ENCODE data around the gene SORD. TPM values are rescaled to one million over a fixed set of nuclear protein-coding genes. Genes with fewer than 3 reads are reported as not detected.

The SORD gene
- total RNA-seq, 1 donor from 2014 or later, result 54.8 TPM

DNA sequence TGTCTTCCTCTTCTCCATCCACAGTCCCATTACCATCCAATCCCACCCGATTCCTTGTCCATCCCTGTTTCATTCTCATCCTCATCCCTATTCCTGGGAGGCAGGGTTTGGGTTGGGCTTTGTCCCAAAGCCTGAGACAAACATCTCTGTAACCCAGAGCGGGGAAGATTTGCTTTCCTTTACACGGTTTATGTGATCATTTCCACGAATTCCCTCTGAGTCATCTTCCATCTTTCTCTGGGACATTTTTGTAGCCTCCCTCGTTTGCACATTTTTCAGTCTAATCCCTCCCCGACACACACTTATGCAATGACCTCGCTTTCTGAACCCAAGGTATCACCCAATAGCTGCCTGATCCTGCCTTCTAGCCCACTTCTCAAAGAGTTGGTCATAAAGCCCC lies 68.2 kb downstream of the SORD start:
- no peak for DNase-seq (ENCODE audit: low read depth, low spot score)
- no peak overlapping the region for H3K4me3 Mint-ChIP-seq

DNA sequence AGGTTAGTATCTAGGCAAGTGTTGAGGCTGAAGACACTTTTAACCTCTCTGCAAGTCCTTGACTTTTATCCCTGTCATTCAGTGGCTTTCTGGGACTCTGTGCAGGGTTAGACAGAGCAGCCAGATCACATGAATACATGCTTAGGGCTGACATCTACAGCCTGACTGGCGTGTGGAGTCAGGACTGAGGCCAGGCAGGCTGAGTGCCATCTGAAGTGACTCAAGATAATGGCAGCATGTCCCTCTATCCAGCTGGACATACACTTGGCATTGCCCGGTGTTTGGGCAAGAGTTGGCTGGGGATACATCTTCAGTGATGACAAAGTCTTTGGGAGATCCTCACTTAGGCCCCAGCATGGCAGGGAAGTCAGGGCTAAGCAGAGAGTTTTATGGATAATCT lies 68.6 kb downstream of the SORD start:
- Mint-ChIP-seq H3K36me3 (ENCODE audit: low read depth) (no peaks in the 10 kb centered on the region), H3K9me3 (no peaks in the 10 kb centered on the region), H3K4me3 (no peak overlapping the region), H3K4me1 (no peaks in the 10 kb centered on the region), H3K27me3 (ENCODE audit: low read depth) (peaks cover 42% of the 10 kb centered on the region), H3K27ac (ENCODE audit: unreplicated experiment) (no peak overlapping the region)
- TF ChIP-seq, protein P1, sequence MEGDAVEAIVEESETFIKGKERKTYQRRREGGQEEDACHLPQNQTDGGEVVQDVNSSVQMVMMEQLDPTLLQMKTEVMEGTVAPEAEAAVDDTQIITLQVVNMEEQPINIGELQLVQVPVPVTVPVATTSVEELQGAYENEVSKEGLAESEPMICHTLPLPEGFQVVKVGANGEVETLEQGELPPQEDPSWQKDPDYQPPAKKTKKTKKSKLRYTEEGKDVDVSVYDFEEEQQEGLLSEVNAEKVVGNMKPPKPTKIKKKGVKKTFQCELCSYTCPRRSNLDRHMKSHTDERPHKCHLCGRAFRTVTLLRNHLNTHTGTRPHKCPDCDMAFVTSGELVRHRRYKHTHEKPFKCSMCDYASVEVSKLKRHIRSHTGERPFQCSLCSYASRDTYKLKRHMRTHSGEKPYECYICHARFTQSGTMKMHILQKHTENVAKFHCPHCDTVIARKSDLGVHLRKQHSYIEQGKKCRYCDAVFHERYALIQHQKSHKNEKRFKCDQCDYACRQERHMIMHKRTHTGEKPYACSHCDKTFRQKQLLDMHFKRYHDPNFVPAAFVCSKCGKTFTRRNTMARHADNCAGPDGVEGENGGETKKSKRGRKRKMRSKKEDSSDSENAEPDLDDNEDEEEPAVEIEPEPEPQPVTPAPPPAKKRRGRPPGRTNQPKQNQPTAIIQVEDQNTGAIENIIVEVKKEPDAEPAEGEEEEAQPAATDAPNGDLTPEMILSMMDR (conservative IDR thresholded peaks at IDR 0.05), result no peak
- DNase-seq (ENCODE audit: low read depth, low spot score), result no peak

More for the DNA sequence above, 68.2 kb downstream of the SORD start:
- TF ChIP-seq, protein P1 (conservative IDR thresholded peaks at IDR 0.05), result no peak
- H3K27ac Mint-ChIP-seq (ENCODE audit: unreplicated experiment), result no peak overlapping the region
- H3K27me3 Mint-ChIP-seq (ENCODE audit: low read depth), result peaks cover 42% of the 10 kb centered on the region
- H3K36me3 Mint-ChIP-seq (ENCODE audit: low read depth), result no peaks in the 10 kb centered on the region
- H3K4me1 Mint-ChIP-seq, result no peaks in the 10 kb centered on the region
- no peaks in the 10 kb centered on the region for H3K9me3 Mint-ChIP-seq

DNA sequence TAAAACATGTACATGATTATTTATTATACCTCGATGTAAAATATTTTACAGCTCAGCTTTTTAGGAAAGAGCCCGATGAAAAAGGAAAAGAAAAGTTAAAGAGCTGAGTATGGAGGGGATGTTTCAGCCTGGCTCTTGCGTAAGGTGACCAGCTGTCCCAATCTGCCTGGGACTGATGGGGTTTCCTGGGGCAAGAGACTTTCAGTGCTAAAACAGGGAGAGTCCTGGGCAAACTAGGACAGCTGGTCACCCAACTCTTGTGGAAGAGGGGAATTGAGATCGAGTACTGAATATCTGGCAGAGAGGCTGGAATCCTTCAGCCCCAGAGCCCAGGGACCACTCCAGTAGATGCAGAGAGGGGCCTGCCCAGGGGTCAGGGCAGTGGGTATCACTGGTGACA lies 70.0 kb downstream of the SORD start:
- Mint-ChIP-seq H3K27me3 (ENCODE audit: low read depth) (peaks cover 32% of the 10 kb centered on the region), H3K4me1 (no peaks in the 10 kb centered on the region), H3K4me3 (no peak overlapping the region), H3K9me3 (no peaks in the 10 kb centered on the region), H3K27ac (ENCODE audit: unreplicated experiment) (no peak overlapping the region), H3K36me3 (ENCODE audit: low read depth) (no peaks in the 10 kb centered on the region)
- TF ChIP-seq, protein P1 (conservative IDR thresholded peaks at IDR 0.05), result no peak
- DNase-seq (ENCODE audit: low read depth, low spot score), result no peak

DNA sequence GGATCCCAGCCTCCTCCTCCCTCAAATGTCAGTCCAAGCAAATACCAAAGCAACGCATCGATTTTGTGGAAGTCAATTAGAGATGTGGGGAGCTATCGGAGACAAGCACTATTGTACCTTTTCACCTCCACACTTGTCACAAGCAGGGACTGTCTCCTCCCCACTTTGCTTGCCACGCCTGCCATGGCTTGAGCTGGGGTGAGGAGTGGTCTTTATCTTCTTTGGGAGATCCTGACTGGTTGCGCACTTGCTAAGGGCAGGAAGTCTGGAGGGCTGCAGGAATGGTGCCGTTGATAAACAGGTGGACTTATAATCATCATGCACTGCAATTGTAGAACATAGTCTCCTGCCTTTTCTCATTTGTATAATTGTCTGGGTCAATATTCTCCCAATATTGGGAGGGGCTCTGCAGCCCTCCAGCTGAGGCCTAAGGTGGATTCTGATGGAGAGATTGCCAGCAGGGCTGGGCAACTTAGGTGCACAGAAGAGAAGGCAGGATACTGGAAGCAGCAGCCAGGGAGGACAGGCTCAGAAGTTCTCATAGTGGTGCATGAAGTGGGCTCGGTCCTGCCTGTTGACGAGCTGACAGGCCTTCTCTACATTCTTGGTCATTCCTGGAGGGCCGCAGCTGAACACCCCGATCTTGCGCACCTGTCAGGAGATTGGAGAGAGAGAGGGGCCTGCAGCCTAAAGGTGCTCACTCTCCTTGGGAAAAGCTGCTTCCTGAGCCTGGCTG lies 70.8 kb downstream of the SORD start:
- no peaks in the 10 kb centered on the region for H3K9me3 Mint-ChIP-seq
- H3K27ac Mint-ChIP-seq (ENCODE audit: unreplicated experiment), result no peak overlapping the region
- no peaks in the 10 kb centered on the region for H3K36me3 Mint-ChIP-seq (ENCODE audit: low read depth)
- no peak overlapping the region for H3K4me3 Mint-ChIP-seq
- TF ChIP-seq, protein P1 (conservative IDR thresholded peaks at IDR 0.05), result no peak
- H3K4me1 Mint-ChIP-seq, result no peaks in the 10 kb centered on the region
- no peak for DNase-seq (ENCODE audit: low read depth, low spot score)
- peaks cover 29% of the 10 kb centered on the region for H3K27me3 Mint-ChIP-seq (ENCODE audit: low read depth)

DNA sequence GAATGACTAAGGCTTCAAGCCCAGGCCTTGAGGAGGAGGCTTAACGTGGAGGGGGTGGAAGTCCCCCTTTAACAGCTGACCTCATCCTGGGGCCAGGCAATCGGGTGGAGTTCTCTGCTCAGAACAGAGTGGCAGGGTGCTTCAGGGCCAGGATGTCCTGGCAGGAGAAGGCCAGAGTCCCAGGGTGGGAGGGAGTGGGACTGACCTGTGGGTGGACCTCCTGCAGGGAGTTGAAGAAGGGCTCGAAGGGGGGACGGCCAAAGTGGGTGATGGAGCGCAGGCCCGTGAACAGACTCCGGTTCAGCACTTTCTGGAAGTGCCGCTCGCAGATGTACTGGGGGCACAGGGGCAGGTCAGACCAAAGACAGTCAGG lies 71.3 kb downstream of the SORD start:
- H3K4me1 Mint-ChIP-seq, result no peaks in the 10 kb centered on the region
- no peaks in the 10 kb centered on the region for H3K36me3 Mint-ChIP-seq (ENCODE audit: low read depth)
- DNase-seq (ENCODE audit: low read depth, low spot score), result no peak
- peaks cover 25% of the 10 kb centered on the region for H3K27me3 Mint-ChIP-seq (ENCODE audit: low read depth)
- no peak overlapping the region for H3K4me3 Mint-ChIP-seq
- TF ChIP-seq, protein P1 (conservative IDR thresholded peaks at IDR 0.05), result no peak
- H3K27ac Mint-ChIP-seq (ENCODE audit: unreplicated experiment), result no peak overlapping the region
- no peaks in the 10 kb centered on the region for H3K9me3 Mint-ChIP-seq
